ENCODE results near the gene EML5. TPM values are rescaled to one million over a fixed set of nuclear protein-coding genes. Genes with fewer than 3 reads are reported as not detected.
A peak's percentile ranks its signal among the peaks of the same experiment; 100 is the strongest.

Gene EML5
- total RNA-seq, 1 experiment from 2014 or later = 0.23 TPM

GRCh38 chr14:88681755-88682494 is 110.8 kb downstream of the EML5 start:
- no peak for DNase-seq
- Histone ChIP-seq H3K9me3 (no peaks in the 10 kb centered on the region), H3K4me3 (no peak overlapping the region)

DNA sequence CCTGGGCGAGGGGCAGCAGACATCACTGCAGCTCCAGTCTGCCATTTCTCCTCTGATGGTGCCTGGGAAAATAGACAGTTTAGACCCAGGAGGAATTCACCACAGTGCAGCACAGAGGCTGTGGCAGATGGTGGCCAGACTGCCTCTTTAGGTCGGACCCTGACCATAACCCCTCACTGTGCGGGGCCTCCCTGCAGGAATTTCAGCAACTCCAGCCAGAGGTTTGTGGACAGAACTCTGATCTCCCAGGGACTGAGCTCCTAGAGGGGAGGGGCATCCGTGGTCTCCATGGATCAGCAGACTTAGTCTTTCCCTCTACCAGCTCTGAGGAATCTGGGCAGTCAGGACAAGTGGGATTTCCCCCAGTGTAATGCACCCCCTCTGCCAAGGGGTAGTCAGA is 123.4 kb downstream of the EML5 start:
- no peak for DNase-seq
- no peaks in the 10 kb centered on the region for H3K9me3 ChIP-seq
- no peak overlapping the region for H3K4me3 ChIP-seq
- no peaks in the 10 kb centered on the region for H3K27me3 ChIP-seq
- H3K36me3 ChIP-seq = no peaks in the 10 kb centered on the region

More at GRCh38 chr14:88681755-88682494, 110.8 kb downstream of the EML5 start:
- H3K27me3 ChIP-seq = no peaks in the 10 kb centered on the region
- H3K36me3 ChIP-seq = no peaks in the 10 kb centered on the region

DNA sequence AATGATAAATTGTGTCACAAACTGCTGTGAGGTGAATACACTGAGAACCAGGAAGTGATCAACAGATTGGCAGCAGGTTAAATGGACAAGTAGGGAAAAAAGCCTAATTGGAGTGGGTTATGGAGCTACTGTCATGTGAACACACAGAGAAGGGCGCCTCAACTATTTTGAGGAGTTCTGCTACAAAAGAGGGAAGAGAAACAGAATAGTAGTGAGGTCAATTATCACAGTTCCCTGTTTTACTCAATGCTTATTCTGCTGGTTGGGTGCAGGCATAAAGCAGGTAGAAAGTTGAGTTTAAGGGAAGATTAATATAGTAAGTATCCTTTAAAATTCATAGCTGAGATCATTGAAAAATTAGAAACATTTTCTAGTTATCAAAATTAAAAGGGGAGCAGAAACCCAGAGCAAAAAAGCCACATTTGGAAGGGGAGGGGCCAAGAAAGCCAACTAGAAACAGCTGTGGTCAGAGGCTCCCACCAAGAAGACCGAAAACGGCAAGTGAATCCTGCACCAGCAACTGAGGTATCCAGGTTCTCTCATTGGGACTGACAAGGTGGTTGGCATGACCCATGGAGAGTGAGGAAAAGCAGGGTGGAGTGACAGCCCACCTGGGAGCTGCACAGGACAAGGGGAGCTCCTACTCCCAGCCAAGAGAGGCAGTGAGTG is 124.2 kb downstream of the EML5 start:
- H3K36me3 ChIP-seq = no peaks in the 10 kb centered on the region
- no peak overlapping the region for H3K4me3 ChIP-seq
- no peaks in the 10 kb centered on the region for H3K9me3 ChIP-seq
- DNase-seq = no peak
- H3K27me3 ChIP-seq = no peaks in the 10 kb centered on the region

DNA sequence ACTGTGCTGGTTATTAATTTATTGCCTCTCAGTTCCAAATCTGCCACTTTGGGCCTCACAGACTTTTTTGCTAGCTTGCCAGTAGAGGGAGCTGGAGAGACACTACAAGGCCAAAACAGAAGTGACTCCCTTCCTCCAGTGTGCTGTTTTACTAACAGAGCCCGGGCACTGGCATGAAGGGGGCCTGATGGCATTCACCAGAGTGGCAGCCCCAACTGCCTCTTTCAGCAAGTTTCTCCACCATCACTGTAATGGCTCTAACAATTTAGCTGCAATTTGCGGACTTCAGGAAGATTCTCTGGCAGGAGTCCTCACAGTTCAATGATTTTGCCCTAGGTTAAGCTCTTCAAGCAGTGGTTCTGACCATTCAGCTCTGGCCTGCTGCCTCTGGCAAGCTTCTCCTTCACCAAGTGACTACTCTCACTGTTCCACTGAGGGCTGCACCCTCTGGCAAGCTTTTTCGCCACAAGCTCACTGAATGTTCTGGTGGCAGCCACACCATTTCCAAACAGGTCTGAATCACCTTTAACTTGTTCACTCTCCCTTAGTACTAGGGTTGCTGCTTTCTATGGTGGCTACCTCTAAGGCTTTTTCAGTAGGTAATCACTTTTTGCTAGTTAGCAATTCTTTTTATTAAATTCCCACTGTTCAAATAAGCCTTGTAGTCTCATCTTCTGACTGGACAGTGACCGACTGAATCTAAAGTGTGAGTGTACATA is 125.0 kb downstream of the EML5 start:
- no peaks in the 10 kb centered on the region for H3K9me3 ChIP-seq
- DNase-seq = peak; percentile 12
- no peaks in the 10 kb centered on the region for H3K36me3 ChIP-seq
- no peak overlapping the region for H3K4me3 ChIP-seq
- no peaks in the 10 kb centered on the region for H3K27me3 ChIP-seq

GRCh38 chr14:88660056-88660455 is 132.7 kb downstream of the EML5 start:
- no peaks in the 10 kb centered on the region for H3K27me3 ChIP-seq
- H3K36me3 ChIP-seq = no peaks in the 10 kb centered on the region
- H3K9me3 ChIP-seq = no peaks in the 10 kb centered on the region
- H3K4me3 ChIP-seq = no peak overlapping the region
- DNase-seq = no peak

DNA sequence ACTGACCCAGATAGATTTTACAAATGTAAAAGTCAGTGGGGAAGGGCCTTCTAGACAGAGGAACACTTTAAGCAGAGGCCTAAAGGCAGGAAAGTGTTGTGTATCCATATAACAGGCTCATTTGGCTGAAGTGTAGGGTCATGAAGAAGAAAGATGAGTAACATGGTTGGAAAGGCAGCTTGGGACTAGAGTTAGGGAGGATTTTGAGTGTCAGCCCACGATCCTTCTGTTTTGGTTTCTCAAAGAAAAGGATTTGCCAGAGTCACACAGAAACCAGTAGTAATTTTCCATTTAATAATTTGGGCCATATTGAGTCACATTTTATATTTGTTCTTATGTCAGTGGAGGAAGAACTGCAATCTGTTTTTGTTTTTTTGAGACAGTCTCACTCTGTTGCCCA is 153.5 kb downstream of the EML5 start:
- Histone ChIP-seq H3K27me3 (no peaks in the 10 kb centered on the region), H3K4me3 (no peak overlapping the region), H3K9me3 (no peaks in the 10 kb centered on the region), H3K36me3 (no peaks in the 10 kb centered on the region)
- no peak for DNase-seq

- Histone ChIP-seq H3K4me3 (no peak overlapping the region), H3K27me3 (no peaks in the 10 kb centered on the region), H3K36me3 (no peaks in the 10 kb centered on the region), H3K9me3 (no peaks in the 10 kb centered on the region)
- no peak for DNase-seq
Observed at GRCh38 chr14:88632512-88632911, 160.2 kb downstream of the EML5 start.

GRCh38 chr14:88631091-88631490 is 161.7 kb downstream of the EML5 start:
- DNase-seq = no peak

DNA sequence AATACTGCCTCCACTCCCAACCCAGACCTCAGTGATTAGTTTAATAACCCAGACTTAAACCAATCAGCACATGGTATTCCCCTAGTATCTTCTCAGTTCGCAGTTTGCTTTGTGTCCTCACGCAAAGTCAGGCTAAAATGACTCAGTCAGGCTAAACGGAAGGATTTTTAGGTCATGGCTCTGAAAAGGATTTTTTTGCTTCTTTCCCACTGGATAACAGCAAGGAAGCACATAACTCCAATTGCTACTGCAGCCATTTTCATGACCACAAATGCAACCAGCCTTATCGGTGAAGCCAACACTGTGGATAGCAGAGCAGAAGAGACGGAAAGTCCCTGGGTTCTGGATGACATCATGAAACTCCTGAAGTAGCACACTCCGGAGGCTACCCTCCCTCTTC is 162.2 kb downstream of the EML5 start:
- no peaks in the 10 kb centered on the region for H3K9me3 ChIP-seq
- H3K27me3 ChIP-seq = no peaks in the 10 kb centered on the region
- H3K4me3 ChIP-seq = no peak overlapping the region
- no peaks in the 10 kb centered on the region for H3K36me3 ChIP-seq
- DNase-seq = no peak

More at GRCh38 chr14:88631091-88631490, 161.7 kb downstream of the EML5 start:
- no peaks in the 10 kb centered on the region for H3K36me3 ChIP-seq
- H3K9me3 ChIP-seq = no peaks in the 10 kb centered on the region
- no peak overlapping the region for H3K4me3 ChIP-seq
- H3K27me3 ChIP-seq = no peaks in the 10 kb centered on the region

DNA sequence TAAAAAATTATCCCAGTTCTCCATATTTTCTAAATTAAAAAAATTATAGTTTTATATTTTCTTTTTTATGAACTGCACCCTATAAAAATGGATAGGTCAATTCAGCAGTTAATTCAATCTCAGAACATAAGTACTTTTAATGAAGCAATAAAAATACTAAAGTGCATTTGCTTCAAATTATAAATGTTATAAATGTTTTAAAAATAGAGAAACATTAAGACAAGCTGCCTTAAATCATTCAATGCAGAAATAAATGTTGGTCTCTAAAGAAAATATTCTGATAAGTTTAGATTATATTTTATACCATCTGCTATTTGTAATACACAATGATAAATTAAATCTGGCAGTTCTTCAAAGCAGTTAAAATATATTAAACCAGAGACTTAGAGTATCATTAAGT is 164.3 kb downstream of the EML5 start:
- no peaks in the 10 kb centered on the region for H3K9me3 ChIP-seq
- H3K36me3 ChIP-seq = no peaks in the 10 kb centered on the region
- DNase-seq = no peak
- no peaks in the 10 kb centered on the region for H3K27me3 ChIP-seq
- no peak overlapping the region for H3K4me3 ChIP-seq

- Histone ChIP-seq H3K36me3 (no peaks in the 10 kb centered on the region), H3K9me3 (no peaks in the 10 kb centered on the region), H3K4me3 (no peak overlapping the region), H3K27me3 (no peaks in the 10 kb centered on the region)
- no peak for DNase-seq
Observed at GRCh38 chr14:88628033-88628432, 164.7 kb downstream of the EML5 start.

- H3K9me3 ChIP-seq = no peaks in the 10 kb centered on the region
- no peak for DNase-seq
- no peaks in the 10 kb centered on the region for H3K27me3 ChIP-seq
- no peak overlapping the region for H3K4me3 ChIP-seq
- no peaks in the 10 kb centered on the region for H3K36me3 ChIP-seq
Observed at GRCh38 chr14:88625671-88626070, 167.1 kb downstream of the EML5 start.

DNA sequence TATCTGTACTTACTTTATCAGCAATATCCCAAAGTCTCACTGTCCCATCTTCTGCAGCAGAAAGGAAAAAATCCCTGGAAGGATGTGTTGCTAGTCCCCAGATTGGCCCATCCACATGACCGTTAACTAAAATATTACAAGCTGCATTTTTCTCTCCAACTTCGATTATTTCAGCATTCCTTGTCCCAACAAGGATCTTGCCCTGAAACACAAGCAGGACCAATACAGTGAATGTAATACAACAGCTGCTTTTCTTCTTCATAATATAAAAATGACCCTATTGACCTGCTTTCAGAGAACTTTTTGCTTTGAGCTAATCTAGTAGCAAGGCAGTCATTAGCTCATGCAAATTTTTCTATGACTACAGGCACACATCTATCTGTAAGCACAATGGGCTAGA is 171.7 kb downstream of the EML5 start:
- no peak overlapping the region for H3K4me3 ChIP-seq
- no peaks in the 10 kb centered on the region for H3K9me3 ChIP-seq
- no peaks in the 10 kb centered on the region for H3K27me3 ChIP-seq
- no peak for DNase-seq
- H3K36me3 ChIP-seq = peaks cover under 1% of the 10 kb centered on the region; the same call in 1 of the 2 replicates

GRCh38 chr14:88618476-88618875 is 174.3 kb downstream of the EML5 start:
- Histone ChIP-seq H3K4me3 (no peak overlapping the region), H3K36me3 (peaks cover 13% of the 10 kb centered on the region), H3K27me3 (no peaks in the 10 kb centered on the region), H3K9me3 (no peaks in the 10 kb centered on the region)
- DNase-seq = no peak

DNA sequence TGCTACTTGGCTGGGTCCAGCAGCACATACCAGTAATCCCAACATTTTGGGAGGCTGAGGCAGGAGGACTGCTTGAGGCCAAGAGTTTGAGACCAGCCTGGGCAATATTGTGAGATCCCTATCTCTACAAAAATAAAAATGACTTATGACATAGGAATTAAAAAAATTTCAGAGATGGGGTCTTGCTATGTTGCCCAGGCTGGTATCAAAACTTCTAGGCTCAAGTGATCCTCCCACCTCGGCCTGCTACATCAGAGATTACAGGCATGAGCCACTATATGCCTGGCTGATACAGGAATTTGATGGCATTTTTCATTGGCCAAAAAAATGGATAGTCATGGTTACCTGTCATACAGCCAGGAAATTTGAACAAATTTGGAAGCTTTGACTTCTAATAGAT is 175.3 kb downstream of the EML5 start:
- H3K9me3 ChIP-seq = no peaks in the 10 kb centered on the region
- H3K27me3 ChIP-seq = no peaks in the 10 kb centered on the region
- DNase-seq = no peak
- H3K36me3 ChIP-seq = peaks cover 13% of the 10 kb centered on the region
- no peak overlapping the region for H3K4me3 ChIP-seq

DNA sequence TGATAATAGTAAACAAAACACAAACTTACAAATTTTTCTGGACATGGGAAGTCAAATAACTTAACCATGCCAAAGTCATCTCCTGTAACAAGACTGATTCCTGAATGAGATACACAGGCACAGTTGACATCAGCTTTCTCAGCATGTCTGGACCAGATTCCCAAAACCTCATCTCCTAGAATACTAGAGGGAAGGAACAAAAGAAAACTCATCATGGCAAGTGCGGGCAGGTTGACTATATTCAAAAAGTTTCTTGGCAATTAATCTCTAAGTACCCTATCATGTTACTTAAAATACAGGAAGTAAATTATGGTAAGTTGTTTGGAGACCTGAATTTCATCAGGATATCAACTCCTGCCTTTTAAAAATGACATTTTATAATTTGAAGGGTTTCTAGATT is 176.1 kb downstream of the EML5 start:
- H3K36me3 ChIP-seq = peaks cover 17% of the 10 kb centered on the region
- no peak overlapping the region for H3K4me3 ChIP-seq
- no peak for DNase-seq
- no peaks in the 10 kb centered on the region for H3K27me3 ChIP-seq
- no peaks in the 10 kb centered on the region for H3K9me3 ChIP-seq

DNA sequence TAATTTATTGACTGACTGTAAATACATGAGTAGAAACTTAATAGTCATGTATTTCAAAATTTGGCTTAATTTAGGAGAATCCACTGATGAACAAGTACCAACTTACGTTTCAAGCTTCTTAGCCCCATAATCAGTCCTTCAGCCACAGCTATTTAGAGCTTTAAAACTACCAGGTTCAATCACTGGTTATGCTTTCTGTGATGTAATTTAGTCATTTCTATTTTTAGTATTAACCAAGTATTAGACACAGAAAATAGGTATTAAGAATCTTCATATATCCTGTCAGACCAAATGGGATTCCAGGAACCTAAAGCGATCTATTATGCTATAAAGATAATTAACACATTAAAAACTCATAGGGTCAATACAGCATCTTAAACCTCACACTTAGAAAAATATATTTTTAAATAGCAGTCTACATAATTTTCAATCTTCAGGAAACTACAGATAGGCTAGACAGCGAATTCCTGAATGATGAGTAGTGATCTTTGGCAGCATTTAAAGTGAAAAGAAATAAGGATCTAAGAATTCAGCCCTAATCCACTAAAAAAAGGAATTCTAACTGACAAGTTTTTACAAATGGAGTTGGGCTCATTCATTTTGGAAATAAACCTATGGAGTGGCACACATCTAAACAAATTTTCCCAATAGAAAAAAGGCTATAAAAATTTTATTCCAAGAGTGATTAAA is 178.4 kb downstream of the EML5 start:
- H3K27me3 ChIP-seq = no peaks in the 10 kb centered on the region
- H3K36me3 ChIP-seq = peaks cover 27% of the 10 kb centered on the region
- H3K9me3 ChIP-seq = no peaks in the 10 kb centered on the region
- H3K4me3 ChIP-seq = no peak overlapping the region
- DNase-seq = no peak

All from MG63 (cell line).